Epithelial cell of proximal tubule (primary cell): Measurements from ENCODE around the gene RAB18. TPM values are rescaled to one million over a fixed set of nuclear protein-coding genes. Genes with fewer than 3 reads are reported as not detected.
"Not testable (repeated sequence)": the region's sequence is repeated elsewhere in the genome, so short reads cannot be mapped to it uniquely, and the experiment has no call there.

Source experiments
- DNase-seq: peaks from one replicate; pipeline ENCODE4 v3.0.0-alpha.2; 2011; ENCODE audit warnings: low read depth
- H3K4me3 ChIP-seq: 2 replicates; pipeline ENCODE4 v1.5.1; 2011; ENCODE audit warnings: low read depth, mild to moderate bottlenecking, low read length
- CTCF ChIP-seq: conservative IDR thresholded peaks from 2 replicates; pipeline ENCODE4 v1.5.1; 2012; ENCODE audit warnings: low read depth, mild to moderate bottlenecking, low read length
- total RNA-seq: library from RNA; depleted of rRNA; stranded (reverse); fragments of >200 nt; gene quantifications from 2 replicates; pipeline ENCODE4 v1.2.3, GENCODE V29; 2015

RAB18 gene
- total RNA-seq, 1 donor from 2014 or later = 30.3 TPM

- no peak overlapping the region for H3K4me3 ChIP-seq
- no peak for TF ChIP-seq CTCF
These were observed 39.1 kb upstream of the RAB18 start for GRCh38 chr10:27464993-27465392.

GRCh38 chr10:27465596-27465995 is 38.5 kb upstream of the RAB18 start:
- DNase-seq = not testable (repeated sequence)

More at GRCh38 chr10:27464993-27465392, 39.1 kb upstream of the RAB18 start:
- DNase-seq = no peak

GRCh38 chr10:27470885-27471284 is 33.2 kb upstream of the RAB18 start:
- no peak overlapping the region for H3K4me3 ChIP-seq
- DNase-seq = no peak
- no peak for TF ChIP-seq CTCF

More at GRCh38 chr10:27465596-27465995, 38.5 kb upstream of the RAB18 start:
- not testable (repeated sequence) for H3K4me3 ChIP-seq

- H3K4me3 ChIP-seq = no peak overlapping the region
- no peak for DNase-seq
- no peak for TF ChIP-seq CTCF
These were observed 29.4 kb upstream of the RAB18 start for GRCh38 chr10:27474741-27475140.

- no peak for TF ChIP-seq CTCF
- DNase-seq = no peak
- H3K4me3 ChIP-seq = no peak overlapping the region
These were observed 25.1 kb upstream of the RAB18 start for GRCh38 chr10:27479016-27479415.

- no peak for DNase-seq
- no peak for TF ChIP-seq CTCF
- no peak overlapping the region for H3K4me3 ChIP-seq
These were observed 22.6 kb upstream of the RAB18 start for GRCh38 chr10:27481486-27481885.

GRCh38 chr10:27482984-27483956 is 20.8 kb upstream of the RAB18 start:
- H3K4me3 ChIP-seq = no peak overlapping the region
- TF ChIP-seq CTCF = no peak
- no peak for DNase-seq
